HG03139 (cell line): Measurements from ENCODE around the gene SYT17.

Experiments
- ATAC-seq: cut with Tn5 transposase; IDR thresholded peaks from one replicate; pipeline ENCODE4 v1.9.1; 2021; ENCODE audit not compliant: unreplicated experiment

The SYT17 gene, protein sequence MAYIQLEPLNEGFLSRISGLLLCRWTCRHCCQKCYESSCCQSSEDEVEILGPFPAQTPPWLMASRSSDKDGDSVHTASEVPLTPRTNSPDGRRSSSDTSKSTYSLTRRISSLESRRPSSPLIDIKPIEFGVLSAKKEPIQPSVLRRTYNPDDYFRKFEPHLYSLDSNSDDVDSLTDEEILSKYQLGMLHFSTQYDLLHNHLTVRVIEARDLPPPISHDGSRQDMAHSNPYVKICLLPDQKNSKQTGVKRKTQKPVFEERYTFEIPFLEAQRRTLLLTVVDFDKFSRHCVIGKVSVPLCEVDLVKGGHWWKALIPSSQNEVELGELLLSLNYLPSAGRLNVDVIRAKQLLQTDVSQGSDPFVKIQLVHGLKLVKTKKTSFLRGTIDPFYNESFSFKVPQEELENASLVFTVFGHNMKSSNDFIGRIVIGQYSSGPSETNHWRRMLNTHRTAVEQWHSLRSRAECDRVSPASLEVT

DNA sequence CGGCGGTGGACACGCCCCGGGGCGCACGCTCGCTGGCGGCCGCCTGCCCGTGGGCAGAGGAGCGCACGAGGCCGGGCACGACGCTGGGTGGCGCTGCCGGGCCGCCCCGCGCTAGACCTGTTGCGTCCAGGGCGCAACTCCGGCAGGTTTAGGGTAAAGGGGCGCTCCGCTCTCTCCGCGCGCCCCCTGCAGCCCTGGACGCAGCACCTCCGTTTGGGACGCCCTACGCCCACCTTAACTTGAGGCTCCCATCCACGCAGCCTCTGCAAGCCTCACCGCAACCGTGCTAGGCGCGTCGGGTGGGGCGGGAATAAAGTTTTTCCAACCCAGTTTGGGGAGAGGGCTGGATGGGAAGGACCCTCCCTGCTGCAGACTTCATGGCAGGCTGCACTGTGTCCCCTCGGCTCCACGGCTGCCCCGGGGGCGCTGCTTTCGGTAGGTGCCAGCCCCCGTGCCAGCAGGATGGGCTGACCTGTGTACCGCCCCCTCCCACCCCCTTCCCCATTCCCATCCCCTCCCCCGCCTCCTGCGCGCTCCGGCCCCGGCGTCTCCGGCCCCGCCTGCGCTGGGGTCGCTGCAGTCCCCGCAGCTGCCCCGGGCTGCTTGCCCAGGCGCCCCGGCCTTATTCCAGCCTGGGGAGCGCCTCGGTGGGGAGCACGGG, at the start of gene SYT17:
SYT17 (plus strand) TSS at position 531 of the 661 bp plus-strand sequence. CDS start 407 bp downstream, outside the sequence.
- no peak for ATAC-seq

DNA sequence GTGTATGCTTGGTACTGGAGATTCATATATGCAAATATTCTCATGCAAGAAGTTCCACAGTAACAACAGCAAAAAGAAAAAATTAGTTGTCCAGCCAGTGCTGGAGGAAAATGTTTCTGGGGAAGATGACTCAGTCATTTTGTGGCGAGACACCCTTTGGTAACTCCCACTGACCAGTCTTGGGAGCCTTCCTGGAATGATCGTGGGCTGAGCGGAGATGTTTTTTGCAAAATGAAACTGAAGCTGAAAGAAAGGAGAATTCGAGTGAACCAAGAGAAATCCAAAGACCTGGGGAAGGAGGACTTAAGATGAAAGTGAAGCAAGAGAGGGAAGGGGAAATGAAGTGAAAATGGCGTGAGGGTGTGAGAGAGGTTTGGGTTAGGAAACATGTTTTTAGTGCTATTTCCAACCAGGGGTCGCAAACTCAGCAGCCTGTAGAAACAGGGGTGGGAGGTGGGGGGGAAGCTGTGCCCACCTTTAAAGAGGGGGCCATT, 49.1 kb upstream of the SYT17 start:
- no peak for ATAC-seq

DNA sequence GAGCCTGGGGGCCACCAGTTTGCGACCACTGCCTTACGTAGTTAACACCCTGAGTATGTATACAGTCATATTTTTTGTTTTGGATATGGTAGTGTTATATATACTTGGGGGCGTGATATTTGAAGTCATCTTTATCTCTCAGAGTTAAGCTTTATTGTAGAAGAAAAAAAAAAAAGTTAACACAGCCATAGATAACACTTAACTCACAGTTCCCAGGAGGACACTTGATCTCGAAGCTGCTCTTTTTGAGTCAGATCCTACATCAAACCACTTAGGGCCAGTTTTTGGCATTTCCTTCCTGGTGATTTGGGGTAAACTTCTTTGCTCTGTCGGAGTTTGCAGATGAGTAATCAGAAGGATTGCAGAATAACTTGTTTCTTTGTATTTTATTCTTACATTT, 48.5 kb upstream of the SYT17 start:
- no peak for ATAC-seq

DNA sequence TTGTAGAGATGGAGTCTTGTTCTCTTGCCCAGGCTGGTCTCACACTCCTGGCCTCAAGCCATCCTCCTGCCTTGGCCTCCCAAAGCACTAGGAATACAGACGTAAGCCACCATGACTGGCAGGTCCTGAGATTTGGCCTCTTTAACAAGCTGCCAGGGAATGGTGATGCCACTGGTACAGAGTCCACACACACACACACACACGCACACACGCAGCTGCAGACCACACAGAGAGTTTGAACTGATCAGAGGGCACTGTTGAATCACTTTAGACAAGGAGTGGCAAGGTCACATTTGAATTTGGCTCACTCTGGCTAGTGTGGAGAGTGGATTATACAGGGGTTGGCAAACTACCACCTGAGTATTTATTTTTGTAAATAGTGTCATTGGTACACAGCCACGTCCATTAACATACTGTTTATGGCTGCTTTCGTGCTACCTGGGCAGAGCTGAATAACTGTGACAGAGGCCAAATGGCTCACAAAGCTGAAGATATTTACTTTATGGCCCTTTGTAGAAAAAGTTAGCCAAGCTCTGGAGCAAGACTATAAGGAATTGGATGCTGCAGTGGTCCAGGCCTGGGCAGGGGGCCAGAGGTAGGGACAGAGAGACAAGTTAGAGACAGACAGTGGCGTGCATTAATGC, 44.4 kb upstream of the SYT17 start:
- ATAC-seq, result no peak

DNA sequence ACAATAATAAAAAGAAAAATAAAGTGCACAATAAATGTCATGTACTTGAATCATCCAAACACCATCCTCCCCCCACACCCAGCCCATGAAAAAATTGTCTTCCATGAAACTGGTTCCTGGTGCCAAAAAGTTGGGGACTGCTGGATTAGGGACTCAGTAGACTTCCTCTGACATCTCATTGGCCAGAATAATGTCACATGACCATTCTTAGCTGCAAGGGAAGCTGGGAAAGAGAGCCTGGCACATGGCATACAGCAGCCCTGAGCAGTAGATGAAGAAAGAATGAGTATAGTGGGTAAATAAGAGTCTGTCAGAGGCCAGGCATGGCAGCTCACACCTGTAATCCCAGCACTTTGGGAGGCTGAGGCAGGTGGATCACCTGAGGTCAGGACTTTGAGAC, 41.7 kb upstream of the SYT17 start:
- ATAC-seq, result no peak

DNA sequence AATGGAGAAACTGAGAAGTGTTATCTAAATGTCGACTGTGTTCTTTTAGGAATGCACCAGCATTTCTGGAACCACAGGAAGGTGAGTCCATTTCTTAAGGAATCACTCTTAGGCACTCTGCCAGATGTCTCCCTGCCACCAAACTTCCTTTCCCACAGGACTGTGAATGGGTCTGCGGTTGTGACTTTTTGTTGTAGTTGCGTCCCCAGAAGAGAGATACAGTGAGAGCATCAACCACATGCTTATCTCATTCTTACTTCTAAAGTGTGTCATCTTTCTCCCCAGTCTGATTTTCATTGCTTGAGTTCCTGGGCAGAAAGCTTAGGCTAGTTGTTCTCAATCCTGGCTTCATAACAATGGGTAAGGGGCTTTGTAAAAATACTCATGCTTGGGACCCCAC, 40.8 kb upstream of the SYT17 start:
- ATAC-seq, result no peak

DNA sequence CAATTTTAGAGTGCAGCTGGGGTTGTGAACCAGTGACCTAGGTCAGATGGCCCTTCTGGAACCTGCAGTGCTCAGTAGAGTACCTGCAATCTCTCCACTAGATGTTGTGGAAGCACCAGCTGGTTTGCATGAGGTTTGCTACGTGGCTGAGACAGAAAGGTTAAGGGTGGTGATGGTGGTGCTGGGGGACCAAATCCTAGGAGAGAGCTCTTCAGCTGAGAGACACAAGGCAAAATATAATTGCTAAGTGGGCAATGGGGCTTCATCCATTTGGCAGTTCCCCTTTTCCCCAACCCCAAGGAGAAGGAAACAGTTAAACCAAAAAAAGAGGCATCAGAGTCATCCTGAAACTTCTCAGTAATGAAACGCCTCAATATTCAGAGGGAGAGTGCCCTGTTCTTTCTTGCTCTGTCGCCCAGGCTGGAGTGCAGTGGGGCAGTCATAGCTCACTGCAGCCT, 40.3 kb upstream of the SYT17 start:
- peak; percentile 53 for ATAC-seq

DNA sequence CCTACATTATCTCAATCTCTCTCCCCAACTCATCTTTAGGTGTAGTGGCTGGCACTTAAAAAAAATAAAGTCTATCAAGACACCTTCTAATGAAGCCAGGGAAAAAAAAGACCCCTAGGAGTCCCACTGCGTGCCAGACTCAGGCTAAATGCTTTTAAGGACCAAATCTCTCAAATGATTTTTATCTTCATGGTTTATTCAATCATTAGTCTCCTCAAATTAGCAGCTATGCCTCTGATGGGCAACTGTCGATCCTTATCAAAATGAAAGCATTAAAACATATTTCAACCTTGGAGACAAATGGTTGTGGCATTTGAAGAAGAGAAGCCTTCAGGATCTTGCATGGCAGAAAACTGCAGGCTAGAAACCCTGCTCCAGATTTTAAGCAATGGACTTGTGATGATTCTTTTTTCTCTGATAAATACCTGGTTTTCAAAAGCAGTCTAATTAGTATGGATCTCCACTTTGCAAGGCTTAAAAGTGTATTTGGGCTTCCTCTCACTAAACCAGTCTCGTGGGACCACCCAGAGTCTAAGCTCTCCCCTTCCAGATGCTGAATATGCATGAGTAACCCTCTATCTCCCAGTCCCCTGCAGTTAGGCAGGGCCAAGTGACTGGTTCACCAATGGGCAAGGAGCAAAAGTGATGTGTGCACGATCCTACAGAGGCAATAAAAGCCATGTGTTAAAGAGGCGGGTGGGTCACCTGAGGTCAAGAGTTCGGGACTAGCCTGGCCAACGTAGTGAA, 39.4 kb upstream of the SYT17 start:
- ATAC-seq, result no peak

DNA sequence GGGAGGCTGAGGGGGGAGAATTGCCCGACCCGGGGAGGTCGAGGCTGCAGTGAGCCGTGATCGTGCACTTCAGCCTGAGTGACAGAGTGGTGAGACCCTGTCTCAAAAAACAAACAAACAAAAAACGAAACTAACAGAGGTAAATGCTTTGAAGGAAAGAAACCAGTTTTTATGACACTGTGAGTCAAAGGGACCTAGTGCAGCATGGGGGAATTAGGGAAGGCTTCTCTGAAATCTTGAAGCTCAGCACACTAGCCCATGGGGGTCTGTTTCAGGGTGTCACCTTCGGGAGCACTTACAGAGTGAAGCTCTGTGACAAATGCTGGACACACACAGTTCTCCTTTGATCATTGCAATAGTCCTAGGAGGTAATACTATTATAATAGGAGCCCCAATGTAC, 37.7 kb upstream of the SYT17 start:
- no peak for ATAC-seq

DNA sequence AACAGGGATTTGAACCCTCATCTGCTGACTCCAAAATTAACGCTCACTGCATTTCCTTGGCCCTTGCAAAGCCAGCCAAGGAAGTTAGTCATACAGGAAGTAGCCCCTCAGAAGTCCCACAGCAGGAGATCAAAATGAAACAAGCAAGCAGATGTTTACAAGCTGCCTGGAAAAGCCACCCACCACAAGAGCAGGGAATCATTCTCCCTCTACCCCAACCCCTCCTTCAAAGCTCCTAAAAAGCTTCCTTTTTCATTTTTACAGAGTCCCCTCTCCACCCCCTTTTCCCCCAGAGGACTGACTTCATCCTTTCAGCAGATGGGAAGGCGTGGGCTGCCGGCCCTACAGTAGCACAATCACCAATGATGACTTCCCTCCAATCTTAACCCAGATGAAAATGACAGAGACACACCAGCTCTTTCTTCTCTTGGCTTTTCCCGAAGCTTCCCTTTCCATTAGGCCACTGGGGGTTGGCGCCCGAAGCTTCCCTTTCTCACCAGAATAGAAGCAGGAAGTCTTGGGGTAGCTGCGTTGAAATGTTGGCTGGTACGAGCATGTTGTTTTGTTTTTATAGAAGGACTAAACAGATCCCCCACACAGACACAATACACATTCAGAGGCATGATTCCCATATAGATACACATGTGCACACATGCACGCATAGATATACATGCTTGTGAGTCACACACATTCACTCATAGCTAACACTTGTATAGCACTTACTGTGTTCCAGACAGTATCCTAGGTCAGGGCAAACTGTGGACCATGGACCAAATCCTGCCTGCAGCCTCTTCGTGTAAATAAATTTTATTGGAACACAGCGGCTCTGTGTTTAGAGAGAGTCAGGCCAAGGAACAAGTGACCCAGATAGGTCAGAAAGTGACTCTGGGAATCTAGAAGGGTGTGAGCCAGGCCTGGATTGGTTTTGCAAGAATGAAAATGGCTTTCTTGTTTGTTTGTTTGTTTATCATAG, 36.9 kb upstream of the SYT17 start:
- ATAC-seq, result no peak

DNA sequence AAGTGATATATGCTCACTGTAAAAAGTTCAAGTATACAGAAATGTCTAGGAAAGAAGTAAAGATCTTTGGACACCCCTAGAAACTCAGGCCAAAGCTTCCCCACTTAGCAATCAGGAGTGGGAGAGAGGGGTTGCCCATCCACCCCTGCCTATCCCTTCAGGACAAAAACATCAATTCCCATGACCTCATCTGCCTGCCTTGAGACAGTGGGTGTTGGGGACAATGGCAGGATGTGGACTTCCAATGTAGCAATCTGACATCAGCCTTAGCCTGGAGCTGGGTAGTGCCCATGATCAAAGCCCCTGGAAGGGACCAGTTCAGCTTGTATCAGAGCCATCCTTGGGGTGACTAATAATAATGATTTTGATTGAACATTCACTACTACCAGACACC, 36.2 kb upstream of the SYT17 start:
- no peak for ATAC-seq

DNA sequence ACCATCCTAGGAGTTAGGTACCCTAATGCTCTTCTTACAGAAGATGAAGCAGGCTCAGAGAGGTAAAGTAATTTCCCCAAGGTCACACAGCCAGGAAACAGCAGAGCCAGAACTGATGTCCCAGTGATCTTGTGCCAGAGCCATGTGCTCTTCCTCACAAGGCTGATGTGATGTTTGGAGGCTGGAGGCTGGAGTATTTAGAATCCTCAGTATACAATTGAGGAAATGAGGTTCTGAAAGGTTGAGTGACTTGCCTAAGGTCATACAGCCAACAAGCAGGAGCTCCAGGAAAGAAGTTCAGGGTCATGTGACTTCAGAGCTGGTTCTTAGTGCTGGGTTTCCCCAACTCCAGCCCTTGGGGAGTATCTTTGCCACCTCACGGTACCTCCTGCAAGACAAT, 35.8 kb upstream of the SYT17 start:
- no peak for ATAC-seq

DNA sequence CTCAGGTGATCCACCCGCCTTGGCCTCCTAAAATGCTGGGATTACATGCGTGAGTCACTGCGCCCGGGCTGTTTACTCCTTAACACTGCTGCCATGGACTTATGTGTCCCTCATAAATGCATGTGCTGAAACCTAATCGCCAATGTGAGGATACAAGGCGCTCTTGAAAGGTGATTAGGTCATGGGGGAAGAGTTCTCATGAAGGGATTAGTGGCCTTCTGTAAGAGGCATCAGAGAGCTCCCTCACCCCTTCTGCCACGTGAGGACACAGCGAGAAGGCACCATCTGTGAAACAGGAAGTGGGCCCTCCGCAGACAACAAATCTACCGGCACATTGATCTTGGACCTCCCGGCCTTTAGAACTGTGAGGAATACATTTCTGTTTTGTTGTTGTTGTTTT, 35.1 kb upstream of the SYT17 start:
- ATAC-seq, result no peak

DNA sequence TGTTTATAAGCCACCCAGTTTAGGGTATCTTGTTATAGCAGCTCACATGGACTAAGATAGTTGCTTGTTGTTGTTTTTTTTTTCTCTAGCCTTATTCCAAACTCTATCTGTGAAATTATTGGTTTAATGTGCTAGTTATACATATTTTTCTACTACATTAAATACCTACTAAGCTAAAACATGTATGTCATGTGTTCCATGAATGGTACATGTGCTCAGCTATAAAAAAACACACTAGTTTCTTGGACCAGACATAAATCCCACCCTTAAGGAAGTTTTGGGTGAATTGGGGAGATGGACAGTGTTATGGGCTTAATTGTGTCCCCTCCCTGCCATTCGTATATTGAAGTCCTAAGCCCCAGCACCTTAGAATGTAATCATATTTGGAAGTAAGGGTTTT, 34.4 kb upstream of the SYT17 start:
- ATAC-seq, result no peak

DNA sequence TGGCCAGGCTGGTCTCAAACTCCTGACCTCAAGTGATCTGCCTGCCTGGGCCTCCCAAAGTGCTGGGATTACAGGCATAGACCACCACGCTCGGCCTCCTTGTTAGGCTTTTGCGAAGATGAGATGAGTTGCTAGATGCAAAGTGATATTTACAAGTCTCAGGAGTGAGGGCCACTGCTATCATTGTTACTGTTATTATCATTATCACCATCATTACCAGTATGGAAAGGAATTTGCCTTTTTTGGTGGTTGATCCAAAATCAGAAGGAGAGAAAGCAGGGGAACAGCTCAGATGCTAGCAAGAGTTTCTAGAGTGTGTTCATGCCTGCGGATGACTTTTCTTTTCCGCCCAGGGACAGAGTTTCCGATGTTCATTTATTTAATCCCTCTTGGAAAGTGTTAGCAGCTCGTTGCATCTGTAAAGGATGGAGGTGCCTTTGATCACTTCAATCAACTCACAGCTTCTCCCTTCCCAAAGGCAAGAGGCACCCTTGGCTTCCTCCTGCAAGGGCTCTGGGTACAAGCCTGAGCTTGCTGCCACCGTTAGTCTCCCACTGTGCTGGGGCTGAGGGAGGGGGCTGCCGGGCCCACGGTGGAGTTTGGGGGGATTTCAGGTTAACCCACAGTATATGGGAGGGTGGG, 32.7 kb upstream of the SYT17 start:
- ATAC-seq, result no peak

DNA sequence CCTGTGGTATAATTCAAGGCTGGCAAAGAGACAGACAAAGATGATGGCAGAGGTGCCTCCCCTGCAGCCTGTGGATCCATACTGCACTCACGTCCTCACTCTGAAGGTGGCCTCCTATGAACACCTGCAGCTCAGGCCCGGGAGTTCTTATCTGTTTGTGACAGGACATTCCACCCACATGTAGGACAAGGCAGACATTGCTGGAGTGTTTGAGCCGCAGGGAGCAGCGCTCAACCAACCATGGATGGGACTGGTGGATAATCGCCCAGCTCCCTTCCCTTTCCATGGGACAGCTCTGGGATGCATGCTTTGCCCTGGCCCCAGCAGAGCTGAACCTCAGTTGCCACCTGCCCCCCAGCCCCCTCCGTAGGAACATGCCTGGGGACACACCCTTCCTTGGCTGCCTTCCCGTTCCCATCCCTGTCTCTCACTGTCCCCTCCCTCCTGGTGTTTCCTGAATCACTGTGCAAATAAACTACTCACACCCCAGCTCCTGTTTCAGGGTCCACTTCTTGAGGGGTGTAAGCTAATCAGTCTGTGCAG, 32.1 kb upstream of the SYT17 start:
- no peak for ATAC-seq

DNA sequence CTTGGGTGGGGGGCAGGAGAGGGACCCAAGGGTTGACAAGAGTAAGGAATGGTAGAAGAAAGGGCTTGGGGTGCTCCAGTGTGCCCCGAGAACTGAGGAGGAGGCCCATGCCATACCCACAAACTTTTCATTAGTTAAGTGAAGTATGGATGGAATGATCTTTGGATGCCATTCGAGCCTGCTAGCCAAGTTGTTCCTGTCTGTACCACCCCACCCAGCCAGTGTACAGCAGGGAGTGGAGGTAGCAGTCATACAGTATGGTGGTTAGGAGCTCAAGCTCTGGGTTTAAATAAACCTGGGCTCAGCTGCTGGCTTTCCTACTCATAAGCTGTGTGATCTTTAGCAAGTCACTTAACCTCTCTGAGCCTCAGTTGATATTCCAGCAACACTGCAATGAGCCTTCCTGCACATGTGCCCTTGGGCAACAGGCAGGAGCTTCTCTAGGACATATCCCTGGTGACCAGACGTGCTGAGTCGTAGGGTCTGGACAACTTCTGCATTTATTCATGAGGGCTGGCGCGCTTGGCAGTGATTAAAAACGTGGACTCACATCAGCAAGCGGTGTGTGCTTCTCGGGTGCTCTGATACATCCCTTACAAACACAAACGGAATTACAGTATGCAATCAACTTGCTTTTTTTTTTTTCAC, 31.4 kb upstream of the SYT17 start:
- ATAC-seq, result no peak
